Limb (tissue), 2 donors: ENCODE measurements around the gene SLBP.

Source experiments
- DNase-seq, 2 donors: peaks; one replicate each; pipeline ENCODE4 v3.0.0-alpha.2; 2016; ENCODE audit errors: extremely low spot score in 2 of 2

The SLBP gene

GRCh38 chr4:1749370-1749769, 37.3 kb upstream of the SLBP start:
- DNase-seq, result no peak

DNA sequence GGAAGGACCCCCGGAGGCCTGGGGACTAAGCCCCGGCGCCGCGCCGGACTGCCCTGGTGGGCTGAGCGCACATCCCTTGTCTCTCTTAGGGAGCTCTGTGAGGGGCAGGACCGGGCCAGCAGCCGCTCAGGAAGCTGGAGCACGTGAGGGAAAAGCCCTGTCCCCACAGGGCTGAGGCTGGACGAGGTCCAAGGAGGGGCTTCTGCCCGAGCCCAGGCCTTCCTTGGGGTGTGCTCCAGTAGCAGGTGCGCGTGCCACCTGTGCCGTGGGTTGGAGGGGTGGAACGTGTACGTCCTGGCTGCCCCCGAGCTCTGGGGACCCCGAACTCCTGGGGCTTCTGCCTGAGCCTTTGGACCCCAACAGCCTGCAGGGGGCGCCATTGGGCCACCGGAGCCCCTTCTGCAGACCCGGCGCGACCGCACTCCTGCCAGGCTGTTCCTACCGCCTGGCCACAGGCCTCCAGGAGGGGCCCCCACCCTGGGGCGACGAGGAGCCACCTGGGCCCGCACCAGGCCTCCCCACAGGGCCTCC, 36.4 kb upstream of the SLBP start:
- peak; percentile 54 to 88 for DNase-seq

DNA sequence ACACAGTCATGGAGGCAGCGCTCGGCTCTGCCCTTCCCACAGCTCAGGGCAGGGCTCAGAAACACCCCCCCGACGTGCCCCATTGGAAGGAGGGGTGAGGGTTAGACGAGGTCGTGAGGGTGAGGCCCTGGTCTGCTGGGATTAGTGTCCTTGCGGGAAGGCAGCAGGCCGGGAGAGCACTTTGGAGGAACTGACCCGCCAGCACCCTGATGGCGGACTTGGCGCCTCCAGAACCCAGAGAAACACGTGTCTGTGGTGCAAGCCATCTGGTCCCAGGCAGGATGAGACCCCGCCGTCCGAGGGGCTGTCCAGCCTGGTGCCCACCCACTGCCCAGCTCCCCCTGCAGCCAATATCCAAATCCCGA, 35.5 kb upstream of the SLBP start:
- no peak for DNase-seq

- DNase-seq, result no peak
These were observed 34.9 kb upstream of the SLBP start for GRCh38 chr4:1746919-1747602.

GRCh38 chr4:1746265-1746691, 34.2 kb upstream of the SLBP start:
- DNase-seq, result peak in 1 of 2 donors; percentile 89

DNA sequence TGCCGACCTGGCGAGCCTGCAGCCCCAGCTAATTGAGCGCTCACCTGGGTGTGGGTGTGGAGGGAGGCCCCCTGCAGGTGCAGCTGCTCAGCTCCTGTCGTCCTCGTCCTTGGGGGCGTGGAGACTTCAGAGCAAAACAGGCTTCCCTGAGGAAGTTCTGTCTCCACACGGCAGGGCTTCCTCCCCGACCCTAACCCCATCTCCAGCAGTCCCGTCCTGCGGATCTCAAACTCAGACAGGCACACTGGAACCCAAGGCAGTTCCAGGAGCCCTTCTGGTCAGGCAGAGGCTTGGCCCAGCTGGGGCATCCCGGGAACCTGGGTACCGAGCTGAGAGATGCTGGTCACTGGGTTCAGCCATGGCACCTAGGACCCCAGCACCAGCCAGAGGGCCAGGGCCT, 33.6 kb upstream of the SLBP start:
- DNase-seq, result no peak

- DNase-seq, result no peak
These were observed 33.0 kb upstream of the SLBP start for GRCh38 chr4:1745165-1745564.

GRCh38 chr4:1744552-1744951, 32.4 kb upstream of the SLBP start:
- DNase-seq, result no peak

- DNase-seq, result no peak
These were observed 31.9 kb upstream of the SLBP start for GRCh38 chr4:1743975-1744374.

- no peak for DNase-seq
These were observed 31.4 kb upstream of the SLBP start for GRCh38 chr4:1743551-1743950.

DNA sequence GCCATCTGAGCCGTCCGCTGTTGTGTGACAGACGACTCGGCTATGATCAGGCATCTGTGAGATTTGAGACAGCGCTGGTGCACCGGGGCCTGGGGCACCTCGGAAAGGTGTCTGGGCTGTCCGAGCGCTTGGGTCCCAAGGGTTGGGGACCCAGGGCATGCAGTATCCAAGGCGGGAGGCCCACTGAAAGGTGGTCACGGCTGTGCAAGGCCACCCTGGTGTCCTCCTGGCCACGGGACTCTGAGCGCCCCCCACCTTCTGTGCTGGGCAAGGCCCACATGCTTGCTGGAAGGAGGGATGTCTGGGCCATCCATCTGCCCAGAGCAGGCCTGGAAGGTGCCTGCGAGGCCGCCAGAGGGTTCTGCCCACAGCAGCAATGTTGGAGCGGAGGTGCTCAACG, 29.1 kb upstream of the SLBP start:
- no peak for DNase-seq

- DNase-seq, result no peak
These were observed 28.0 kb upstream of the SLBP start for GRCh38 chr4:1740021-1740545.

DNA sequence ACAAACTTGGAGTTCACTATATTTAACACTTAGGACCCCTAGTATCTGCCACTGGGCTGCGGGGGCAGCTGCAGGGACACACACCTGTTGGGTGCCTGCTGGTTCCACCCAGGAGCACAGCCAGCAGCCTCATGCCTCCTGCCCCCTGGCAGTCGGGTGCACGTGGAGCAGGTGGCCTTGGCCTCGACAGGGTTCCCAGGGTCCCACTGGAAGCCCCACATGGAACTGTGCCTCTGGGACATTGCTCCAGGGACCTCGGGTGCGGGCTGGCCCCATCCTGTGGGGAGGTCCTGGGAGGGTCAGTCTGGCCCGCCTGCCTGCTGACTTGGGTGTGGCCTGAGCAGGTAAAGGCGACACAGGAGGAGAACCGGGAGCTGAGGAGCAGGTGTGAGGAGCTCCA, 27.2 kb upstream of the SLBP start:
- no peak for DNase-seq

DNA sequence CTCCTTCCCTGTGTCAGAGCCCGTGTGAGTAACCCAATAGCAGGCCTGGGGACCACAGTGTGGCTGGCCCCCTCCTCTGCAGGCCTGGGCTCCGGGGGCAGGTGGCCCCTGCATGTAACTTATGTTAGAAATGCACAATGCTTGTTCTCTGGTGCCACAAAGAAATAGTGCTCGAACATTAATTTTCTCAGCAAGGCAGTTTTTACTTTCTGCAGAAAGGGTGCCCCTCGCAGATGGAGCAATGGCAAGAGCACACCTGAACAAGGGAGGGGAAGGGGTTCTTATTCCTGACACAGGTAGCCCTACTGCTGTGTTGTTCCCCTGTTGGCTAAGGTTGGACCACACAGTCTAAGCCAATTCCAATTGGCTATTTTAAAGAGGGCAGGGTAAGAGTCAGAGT, 26.3 kb upstream of the SLBP start:
- no peak for DNase-seq

DNA sequence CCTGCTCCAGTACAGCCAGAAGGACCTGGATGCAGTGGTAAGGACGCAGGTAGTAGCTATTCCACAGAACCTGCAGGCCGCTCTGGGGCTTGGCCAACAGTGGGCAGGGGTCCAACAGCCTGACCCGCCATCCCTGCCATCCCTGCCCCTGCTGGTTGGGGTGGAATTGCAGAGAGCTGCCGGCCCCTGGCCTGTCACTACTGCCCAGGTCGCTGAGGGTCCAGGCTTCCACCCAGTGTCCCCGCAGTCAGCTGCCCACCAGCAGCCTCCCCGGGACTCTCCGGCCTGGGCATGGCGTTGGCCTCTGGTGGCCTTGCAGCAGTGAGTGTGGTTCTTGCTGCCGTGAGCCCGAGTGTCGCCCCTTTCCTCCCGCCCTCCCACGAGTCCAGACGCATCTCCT, 25.5 kb upstream of the SLBP start:
- DNase-seq, result no peak

- DNase-seq, result no peak
These were observed 24.7 kb upstream of the SLBP start for GRCh38 chr4:1736812-1737211.

- no peak for DNase-seq
These were observed 23.1 kb upstream of the SLBP start for GRCh38 chr4:1735215-1735614.

DNA sequence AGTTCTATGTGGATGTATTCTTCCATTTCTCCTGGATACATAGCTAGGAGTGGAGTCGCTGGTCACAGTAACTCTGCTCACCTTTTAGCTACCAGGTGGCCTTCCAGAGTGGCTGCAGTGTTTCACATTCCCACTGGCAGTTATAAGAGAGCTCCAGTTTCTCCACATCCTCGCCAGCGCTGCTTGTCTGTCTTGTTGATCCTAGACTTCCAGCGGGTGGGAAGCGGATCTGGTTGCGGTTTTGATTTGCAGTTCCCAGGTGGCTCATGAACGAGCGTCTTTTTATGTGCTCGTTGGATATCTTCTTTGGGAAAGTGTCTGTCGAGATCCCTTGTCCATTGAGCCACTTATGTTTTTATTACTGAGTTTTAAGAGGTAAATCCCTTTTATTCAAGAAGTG, 20.8 kb upstream of the SLBP start:
- DNase-seq, result no peak

GRCh38 chr4:1731180-1731579, 19.1 kb upstream of the SLBP start:
- peak in 1 of 2 donors; percentile 17 for DNase-seq

DNA sequence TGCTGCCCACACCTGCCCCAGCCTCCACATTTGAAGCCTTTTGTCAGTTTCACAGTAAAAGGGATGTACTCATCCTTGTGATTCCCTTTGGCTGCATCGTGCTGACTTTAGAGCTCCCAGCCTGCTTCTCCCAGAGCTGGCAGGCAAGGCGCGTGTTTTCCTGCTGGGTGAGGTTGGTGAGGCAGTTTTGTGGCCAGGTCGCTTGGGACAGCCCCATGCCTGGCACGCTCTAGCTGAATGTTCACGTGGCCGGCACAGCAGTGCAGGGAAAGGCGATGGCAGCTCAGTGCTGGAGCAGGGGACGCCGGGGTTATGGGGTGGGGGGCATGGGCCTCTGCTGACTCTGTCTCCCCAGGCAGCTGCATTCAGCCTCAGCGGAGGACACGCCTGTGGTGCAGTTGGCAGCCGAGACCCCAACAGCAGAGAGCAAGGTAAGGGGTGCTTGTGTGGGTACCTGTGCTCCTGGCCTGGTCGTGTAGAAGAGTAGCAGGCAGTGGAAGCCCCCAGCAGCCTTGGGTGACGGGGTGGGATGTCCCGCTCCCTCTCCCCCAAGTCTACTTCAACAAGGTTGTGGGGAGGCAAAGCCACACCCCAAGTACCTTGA, 18.5 kb upstream of the SLBP start:
- peak in 1 of 2 donors; percentile 24 for DNase-seq

DNA sequence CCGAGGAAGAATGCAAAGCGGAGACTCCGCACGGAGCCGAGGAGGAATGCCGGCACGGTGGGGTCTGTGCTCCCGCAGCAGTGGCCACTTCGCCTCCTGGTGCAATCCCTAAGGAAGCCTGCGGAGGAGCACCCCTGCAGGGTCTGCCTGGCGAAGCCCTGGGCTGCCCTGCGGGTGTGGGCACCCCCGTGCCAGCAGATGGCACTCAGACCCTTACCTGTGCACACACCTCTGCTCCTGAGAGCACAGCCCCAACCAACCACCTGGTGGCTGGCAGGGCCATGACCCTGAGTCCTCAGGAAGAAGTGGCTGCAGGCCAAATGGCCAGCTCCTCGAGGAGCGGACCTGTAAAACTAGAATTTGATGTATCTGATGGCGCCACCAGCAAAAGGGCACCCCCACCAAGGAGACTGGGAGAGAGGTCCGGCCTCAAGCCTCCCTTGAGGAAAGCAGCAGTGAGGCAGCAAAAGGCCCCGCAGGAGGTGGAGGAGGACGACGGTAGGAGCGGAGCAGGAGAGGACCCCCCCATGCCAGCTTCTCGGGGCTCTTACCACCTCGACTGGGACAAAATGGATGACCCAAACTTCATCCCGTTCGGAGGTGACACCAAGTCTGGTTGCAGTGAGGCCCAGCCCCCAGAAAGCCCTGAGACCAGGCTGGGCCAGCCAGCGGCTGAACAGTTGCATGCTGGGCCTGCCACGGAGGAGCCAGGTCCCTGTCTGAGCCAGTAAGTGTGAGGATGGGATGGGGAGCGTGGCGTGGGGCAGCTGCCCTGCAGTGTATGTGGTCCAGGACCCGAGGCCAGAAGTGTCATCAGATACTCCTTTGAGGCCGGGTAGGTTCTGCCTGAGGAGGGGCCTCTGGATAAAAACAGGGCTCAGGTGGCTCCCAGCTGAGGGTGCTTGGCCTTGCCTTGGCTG, 16.2 kb upstream of the SLBP start:
- peak in 1 of 2 donors; percentile 29 for DNase-seq
